Smooth muscle cell of the coronary artery (primary cell): ENCODE data around the gene LRIT3. TPM values are rescaled to one million over a fixed set of nuclear protein-coding genes. Genes with fewer than 3 reads are reported as not detected.

Source experiments
- total RNA-seq: library from RNA; depleted of rRNA; stranded (reverse); fragments of >200 nt; gene quantifications from 2 replicates; pipeline ENCODE4 v1.2.3, GENCODE V29; 2014; ENCODE audit warnings: low replicate concordance

Gene LRIT3
- not detected in 2 replicates for total RNA-seq

GRCh38 chr4:109847896-109848442, at the start of gene LRIT3:
Gene LRIT3 (plus strand): TSS chr4:109848107. CDS start chr4:109848202, 95 bp downstream.

DNA sequence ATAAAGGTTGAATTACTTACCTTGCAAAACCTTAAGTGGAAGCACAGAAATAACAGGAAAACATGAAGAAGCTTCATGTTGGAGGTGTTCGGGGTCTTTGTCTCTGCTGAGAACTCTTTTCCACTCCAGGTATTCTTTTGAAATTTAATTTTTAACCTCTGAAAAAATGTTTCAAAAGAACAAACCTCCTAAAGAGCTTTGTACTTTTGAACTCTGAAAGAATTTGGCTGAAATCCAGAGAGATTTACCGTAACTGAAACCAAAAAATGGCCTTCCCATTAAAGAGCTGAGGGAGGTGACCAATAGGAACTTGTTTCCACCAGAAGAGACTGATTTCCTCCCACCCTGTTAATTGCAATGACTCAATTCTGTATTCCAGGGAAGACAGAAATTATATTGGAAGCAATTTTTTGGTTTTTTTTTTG, 46.0 kb upstream of the LRIT3 start, which contains the start of gene CFI:
Gene CFI, minus strand, starts transcription at position 105 of the 425 bp plus-strand sequence. Its CDS starts 28 bp downstream, at position 77.

DNA sequence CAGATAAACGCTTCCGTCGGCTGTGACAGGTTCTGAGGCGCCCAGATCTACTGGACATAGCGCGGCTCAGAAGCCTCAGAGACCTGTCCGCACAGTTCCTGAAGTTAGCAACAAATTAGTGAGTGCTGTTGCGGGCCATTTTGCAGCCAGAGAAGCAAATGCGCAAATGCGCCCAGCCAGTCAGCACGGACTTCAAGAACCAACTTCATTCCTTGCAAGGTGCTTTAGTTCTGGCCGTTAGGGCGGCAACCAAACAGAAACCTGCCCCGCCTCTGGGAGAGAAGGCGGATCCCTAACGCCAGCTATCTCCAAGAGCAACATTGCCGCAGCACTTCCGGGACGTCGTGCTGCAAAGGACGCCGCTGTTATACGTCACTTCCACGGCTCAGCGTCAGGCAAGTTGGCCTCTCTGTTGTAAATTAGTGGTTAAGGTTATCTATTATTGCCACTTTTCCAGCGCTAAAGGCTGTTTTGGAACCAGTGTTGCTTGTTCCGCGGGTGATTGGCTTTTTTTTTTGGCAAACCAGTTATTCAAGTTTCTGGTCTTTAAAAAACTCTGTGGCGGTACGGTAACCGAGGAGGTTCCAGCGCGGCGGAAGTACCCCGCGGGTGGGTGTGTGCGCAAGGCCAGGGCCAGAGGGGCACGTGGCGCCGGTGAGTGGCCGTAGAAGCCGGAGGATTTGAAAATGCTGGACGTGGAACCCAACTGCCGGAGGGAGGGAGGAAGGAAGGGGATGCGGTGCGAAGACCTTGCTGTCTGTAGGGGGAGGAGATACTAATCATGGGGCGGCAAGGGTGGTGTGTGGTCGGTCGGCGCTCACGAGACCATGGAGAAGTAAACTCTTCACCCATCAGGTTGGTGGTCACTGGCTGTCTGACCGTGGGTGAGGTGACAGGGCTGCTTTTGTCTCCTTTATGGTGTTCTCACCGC, 32.5 kb upstream of the LRIT3 start, which contains the start of gene GAR1:
Gene GAR1, plus strand, starts transcription at position 612 of the 931 bp plus-strand sequence. CDS start 403 bp downstream, outside the sequence.

GRCh38 chr4:109827672-109828071, 20.2 kb upstream of the LRIT3 start, which contains the start of gene RRH:
Gene RRH (plus strand): TSS chr4:109827972. CDS start chr4:109828028, 56 bp downstream.

DNA sequence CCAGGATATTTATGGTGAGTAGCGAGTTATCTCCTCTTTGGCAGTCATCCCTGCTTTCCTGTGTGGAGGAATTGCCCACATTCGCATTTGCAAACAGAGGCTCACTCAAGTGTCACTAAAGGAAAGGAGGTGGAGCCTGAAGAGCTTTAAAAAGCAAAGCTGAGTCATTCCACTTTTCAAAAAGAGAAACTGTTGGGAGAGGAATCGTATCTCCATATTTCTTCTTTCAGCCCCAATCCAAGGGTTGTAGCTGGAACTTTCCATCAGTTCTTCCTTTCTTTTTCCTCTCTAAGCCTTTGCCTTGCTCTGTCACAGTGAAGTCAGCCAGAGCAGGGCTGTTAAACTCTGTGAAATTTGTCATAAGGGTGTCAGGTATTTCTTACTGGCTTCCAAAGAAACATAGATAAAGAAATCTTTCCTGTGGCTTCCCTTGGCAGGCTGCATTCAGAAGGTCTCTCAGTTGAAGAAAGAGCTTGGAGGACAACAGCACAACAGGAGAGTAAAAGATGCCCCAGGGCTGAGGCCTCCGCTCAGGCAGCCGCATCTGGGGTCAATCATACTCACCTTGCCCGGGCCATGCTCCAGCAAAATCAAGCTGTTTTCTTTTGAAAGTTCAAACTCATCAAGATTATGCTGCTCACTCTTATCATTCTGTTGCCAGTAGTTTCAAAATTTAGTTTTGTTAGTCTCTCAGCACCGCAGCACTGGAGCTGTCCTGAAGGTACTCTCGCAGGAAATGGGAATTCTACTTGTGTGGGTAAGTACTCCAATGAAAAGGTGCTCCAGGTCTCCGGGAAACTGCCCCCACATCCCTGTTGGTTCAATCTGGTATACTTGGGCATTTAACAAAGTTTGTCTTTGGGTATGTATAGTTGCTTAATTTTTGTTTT, 65.0 kb downstream of the LRIT3 start, which contains the start of gene EGF:
Gene EGF, plus strand, starts transcription at position 178 of the 890 bp plus-strand sequence. Its CDS starts 453 bp downstream, at position 631.

Other genes starting within 250 kb of the LRIT3 start
- 25.2 and 31.0 TPM in 2 replicates for gene CASP6, start 144.7 kb upstream of the LRIT3 start, total RNA-seq
- 64.6 and 197 TPM in 2 replicates for gene PLA2G12A, start 118.0 kb upstream of the LRIT3 start, total RNA-seq
- gene CFI, start 46.1 kb upstream of the LRIT3 start, total RNA-seq = 3.5 and 5.4 TPM in 2 replicates
- 2.2 and 2.8 TPM in 2 replicates for gene GAR1, start 32.3 kb upstream of the LRIT3 start, total RNA-seq
- 0.08 TPM in 1 of 2 replicates, not detected in the other for gene RRH, start 20.1 kb upstream of the LRIT3 start, total RNA-seq
- 0.08 and 0.35 TPM in 2 replicates for gene EGF, start 64.8 kb downstream of the LRIT3 start, total RNA-seq